C4-2B (cell line): ENCODE measurements around the gene TXK.

ENCODE experiments used
- ZFX ChIP-seq: fragments of 450-650 bp; IDR thresholded peaks from 2 replicates; pipeline ENCODE4 v1.6.1; 2017
- TF ChIP-seq, protein P1 (sequence below): fragments of 450-650 bp; conservative IDR thresholded peaks from 2 replicates; pipeline ENCODE4 v1.5.1; 2017; ENCODE audit warnings: mild to moderate bottlenecking

DNA sequence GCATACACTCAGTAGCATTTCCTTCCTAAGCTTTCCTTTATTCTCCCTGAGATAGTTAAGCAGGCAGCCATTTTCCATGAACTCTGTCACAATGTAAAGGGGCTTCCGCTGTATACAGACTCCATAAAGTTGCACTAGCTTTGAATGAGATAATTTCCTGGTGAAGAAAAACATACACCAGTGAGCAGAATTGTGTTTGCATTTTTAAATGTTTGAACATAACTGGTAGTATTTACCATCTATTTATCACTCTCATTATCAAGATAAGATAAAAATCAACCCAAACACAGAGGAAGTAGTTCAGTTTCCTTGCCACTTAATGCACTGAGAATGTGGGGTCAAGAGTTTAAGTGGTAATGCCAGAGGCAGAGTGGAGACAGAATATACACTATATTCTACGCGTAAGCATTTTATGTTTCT lies 54.1 kb downstream of the TXK start:
- TF ChIP-seq, protein P1, sequence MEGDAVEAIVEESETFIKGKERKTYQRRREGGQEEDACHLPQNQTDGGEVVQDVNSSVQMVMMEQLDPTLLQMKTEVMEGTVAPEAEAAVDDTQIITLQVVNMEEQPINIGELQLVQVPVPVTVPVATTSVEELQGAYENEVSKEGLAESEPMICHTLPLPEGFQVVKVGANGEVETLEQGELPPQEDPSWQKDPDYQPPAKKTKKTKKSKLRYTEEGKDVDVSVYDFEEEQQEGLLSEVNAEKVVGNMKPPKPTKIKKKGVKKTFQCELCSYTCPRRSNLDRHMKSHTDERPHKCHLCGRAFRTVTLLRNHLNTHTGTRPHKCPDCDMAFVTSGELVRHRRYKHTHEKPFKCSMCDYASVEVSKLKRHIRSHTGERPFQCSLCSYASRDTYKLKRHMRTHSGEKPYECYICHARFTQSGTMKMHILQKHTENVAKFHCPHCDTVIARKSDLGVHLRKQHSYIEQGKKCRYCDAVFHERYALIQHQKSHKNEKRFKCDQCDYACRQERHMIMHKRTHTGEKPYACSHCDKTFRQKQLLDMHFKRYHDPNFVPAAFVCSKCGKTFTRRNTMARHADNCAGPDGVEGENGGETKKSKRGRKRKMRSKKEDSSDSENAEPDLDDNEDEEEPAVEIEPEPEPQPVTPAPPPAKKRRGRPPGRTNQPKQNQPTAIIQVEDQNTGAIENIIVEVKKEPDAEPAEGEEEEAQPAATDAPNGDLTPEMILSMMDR = no peak
- no peak for TF ChIP-seq ZFX
